Activated T-cell treated with anti-CD3 and anti-CD28 coated beads, Interleukin-2, amount 50 U/mL, for 4 hours (primary cell): ENCODE data around the gene NXF3. TPM values are rescaled to one million over a fixed set of nuclear protein-coding genes. Genes with fewer than 3 reads are reported as not detected.
"Not testable (repeated sequence)": the region's sequence is repeated elsewhere in the genome, so short reads cannot be mapped to it uniquely, and the experiment has no call there.

ENCODE experiments used
- ATAC-seq, 2 donors: fragments of 200-7000 bp; cut with Tn5 transposase; one replicate each; pipeline ENCODE4 v1.10.0; 2021
- DNase-seq: peaks from one replicate; pipeline ENCODE4 v3.0.0-alpha.2; 2020
- H3K27me3 Mint-ChIP-seq: one replicate; pipeline ENCODE4 v1.8.0; 2021; ENCODE audit warnings: low read depth, mixed read lengths
- H3K36me3 Mint-ChIP-seq: one replicate; pipeline ENCODE4 v1.8.0; 2022; ENCODE audit warnings: mixed read lengths; ENCODE audit not compliant: insufficient read depth
- H3K4me1 Mint-ChIP-seq: one replicate; pipeline ENCODE4 v1.8.0; 2021; ENCODE audit warnings: low read depth, mixed read lengths
- H3K4me3 Mint-ChIP-seq: one replicate; pipeline ENCODE4 v1.8.0; 2021; ENCODE audit warnings: mild to moderate bottlenecking, moderate library complexity, mixed read lengths
- H3K9me3 Mint-ChIP-seq: one replicate; pipeline ENCODE4 v1.8.0; 2021; ENCODE audit warnings: mixed read lengths
- total RNA-seq, 3 donors: library from RNA; stranded (reverse); gene quantifications; one replicate each; pipeline ENCODE4 v1.2.1, GENCODE V29; 2021

The NXF3 gene
- total RNA-seq, 3 donors from 2014 or later, result not detected

DNA sequence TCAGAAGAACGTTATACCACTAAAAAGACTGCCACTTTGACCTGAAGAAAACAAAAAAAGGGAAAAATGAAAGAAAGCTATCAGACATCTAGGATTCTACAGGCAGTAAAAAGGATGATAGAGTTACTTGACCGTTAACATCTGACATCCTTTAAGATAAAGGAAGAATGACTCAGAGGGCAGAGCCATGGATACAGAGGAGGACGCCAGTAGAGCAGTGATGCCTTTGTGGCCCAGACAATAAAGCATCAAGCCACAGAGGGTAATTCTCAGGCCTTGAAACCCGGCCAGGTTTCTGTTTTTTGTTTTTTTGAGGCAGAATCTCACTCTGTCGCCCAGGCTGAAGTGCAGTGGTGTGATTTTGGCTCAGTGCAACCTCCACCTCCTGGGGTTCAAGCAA is 19.5 kb downstream of the NXF3 start:
- ATAC-seq, result no peak
- Mint-ChIP-seq H3K27me3 (no peaks in the 10 kb centered on the region), H3K4me1 (no peaks in the 10 kb centered on the region), H3K9me3 (no peaks in the 10 kb centered on the region), H3K36me3 (no peaks in the 10 kb centered on the region), H3K4me3 (no peak overlapping the region)
- no peak for DNase-seq

DNA sequence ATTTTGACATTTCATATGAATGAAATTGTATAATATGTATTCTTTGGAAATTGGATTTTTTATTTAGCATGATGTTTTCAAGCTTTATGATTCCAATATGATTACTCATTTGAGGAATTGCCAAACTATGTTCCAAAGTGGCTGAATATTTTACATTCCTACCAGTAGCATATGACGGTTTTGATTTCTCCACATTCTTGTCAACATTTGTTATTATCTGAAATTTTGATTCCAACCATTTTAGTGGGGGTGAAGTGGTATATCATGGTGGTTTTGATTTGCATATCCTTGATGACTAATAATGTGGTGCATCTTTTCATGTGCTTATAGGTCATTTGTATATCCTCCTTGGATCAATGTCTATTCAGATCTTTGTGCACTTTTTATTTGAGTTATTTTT is 26.3 kb downstream of the NXF3 start:
- no peak for DNase-seq
- H3K9me3 Mint-ChIP-seq, result no peaks in the 10 kb centered on the region
- H3K36me3 Mint-ChIP-seq, result no peaks in the 10 kb centered on the region
- H3K4me1 Mint-ChIP-seq, result peaks cover 2% of the 10 kb centered on the region
- H3K4me3 Mint-ChIP-seq, result no peak overlapping the region
- no peak for ATAC-seq
- H3K27me3 Mint-ChIP-seq, result peaks cover 14% of the 10 kb centered on the region

DNA sequence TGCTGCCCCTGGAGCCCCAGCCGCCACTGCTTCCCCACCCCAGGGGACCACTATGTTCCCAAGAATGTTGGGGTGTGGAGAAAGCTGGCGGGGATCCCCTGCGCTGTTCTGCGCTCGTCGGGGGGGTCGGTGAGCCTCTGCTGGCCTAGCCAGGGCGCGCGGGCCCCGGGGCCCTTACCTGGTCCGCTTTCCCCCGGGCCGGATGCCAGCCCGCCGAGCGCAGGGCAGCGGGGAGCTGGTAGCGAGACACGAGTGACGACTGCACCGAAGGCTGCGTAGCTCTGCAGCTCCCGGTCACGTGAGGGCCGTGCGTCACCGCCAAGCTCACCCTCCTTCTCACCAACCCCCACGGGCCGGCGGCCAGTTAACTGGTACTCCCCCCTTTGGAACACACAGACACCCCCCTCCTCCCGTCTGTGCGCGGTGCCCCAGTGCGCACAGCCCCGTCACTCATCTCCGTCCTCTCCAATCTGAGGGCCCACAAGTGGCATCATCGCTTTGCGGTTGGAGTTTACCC is 29.0 kb downstream of the NXF3 start, which contains the start of gene BEX1:
Gene BEX1, minus strand, starts transcription at position 254 of the 517 bp plus-strand sequence. CDS start 897 bp downstream, outside the sequence.
- Mint-ChIP-seq H3K9me3 (no peaks in the 10 kb centered on the region), H3K36me3 (no peaks in the 10 kb centered on the region), H3K4me3 (no peak within 1 kb of the TSS), H3K27me3 (peaks cover 16% of the 10 kb centered on the region), H3K4me1 (peaks cover 2% of the 10 kb centered on the region)
- ATAC-seq (peak; percentile 32 to 69), DNase-seq (no peak)

DNA sequence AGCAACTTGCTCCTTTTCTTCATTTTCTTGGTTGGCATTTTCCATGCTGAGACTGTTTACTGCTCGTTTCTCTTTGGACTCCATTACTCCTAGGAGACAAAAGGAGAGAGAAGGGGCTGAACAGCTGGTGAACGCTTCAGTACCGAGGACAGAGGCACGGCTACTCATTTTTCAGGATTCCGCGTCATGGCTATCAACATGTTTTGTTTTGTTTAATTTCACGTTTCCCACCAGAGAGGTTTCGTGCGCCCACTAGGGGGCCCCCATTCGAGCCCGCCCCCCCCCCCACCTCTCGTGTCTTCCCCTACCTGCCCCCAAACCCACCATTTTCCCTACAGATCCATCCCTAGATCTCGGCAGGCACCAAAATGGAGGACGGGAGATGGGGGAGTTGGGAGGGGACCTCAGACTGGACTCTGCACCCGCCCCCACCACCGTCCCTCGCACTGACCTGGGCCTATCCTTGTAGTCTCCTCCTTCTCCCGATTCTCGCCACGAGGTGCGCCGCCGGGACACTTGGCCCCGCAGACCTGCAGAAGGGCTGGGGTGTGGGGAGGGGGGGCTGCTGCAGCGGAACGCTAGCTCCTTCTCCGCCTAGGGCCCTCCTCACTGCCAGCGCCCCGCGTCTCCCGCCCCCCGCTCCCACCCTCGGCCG is 29.6 kb downstream of the NXF3 start:
- Mint-ChIP-seq H3K4me1 (peaks cover 2% of the 10 kb centered on the region), H3K36me3 (no peaks in the 10 kb centered on the region), H3K4me3 (no peak overlapping the region), H3K27me3 (peaks cover 16% of the 10 kb centered on the region), H3K9me3 (no peaks in the 10 kb centered on the region)
- ATAC-seq, result peak in 1 of 2 donors; percentile 23
- no peak for DNase-seq

DNA sequence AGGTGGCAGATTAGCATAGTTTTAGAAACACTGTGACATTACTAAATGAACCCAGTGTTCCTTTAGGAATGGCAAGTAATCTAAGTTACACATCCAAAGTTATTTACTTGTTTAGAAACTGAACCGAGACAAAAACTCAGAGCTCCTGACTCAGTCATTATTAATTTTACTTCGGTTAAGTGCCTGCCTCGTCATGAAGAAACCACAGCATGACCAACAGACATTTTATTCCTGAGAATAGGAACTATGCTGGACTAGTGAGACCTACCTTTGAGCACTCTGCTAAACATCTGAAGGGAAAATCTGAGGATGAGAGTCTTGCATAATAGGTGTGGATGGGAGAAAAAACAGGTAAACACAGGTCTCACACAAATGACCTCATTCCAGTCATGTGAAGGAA is 31.5 kb downstream of the NXF3 start:
- Mint-ChIP-seq H3K9me3 (no peaks in the 10 kb centered on the region), H3K36me3 (no peaks in the 10 kb centered on the region), H3K27me3 (peaks cover 20% of the 10 kb centered on the region), H3K4me1 (peaks cover 2% of the 10 kb centered on the region), H3K4me3 (no peak overlapping the region)
- no peak for ATAC-seq
- DNase-seq, result no peak

DNA sequence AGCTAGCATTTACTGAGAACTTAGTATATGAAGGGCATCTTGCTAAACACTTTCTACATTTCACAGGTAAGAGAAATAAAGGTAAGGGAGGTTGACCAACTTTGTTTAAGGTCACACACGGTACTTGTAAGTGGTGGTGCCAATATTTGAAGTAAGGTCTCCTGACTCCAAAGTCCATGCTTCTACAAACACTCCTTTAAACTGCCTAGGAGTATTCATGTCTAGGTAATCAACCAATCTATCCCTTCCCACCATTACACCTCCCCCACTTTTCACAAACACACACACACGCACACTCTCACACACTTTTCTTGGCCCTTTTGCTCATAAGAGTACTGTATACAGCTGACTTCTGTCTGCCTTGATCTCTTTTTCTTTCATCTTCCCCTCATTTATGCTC is 36.0 kb downstream of the NXF3 start:
- Mint-ChIP-seq H3K4me3 (no peak overlapping the region), H3K36me3 (no peaks in the 10 kb centered on the region), H3K9me3 (no peaks in the 10 kb centered on the region), H3K27me3 (peaks cover 6% of the 10 kb centered on the region), H3K4me1 (no peaks in the 10 kb centered on the region)
- no peak for DNase-seq
- ATAC-seq, result no peak

DNA sequence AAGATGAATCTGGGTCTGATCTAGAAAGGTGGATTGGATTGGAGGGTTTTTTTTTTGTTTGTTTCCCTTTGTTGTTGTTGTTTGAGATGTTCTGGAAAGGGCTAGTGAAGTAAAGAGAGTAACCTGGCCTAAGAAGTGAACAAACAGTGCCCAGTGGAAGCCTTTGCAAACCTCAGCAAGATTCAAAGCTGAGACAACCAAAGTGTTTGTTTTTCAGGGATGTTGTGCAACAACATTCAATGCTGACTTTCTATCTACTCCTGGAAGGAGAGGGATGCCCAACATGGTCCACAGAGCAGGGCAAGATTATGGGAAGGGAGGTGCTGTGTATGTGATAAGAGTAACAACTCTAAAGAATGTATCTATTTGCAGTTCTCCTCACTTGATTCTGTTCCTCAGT is 40.3 kb downstream of the NXF3 start:
- Mint-ChIP-seq H3K36me3 (no peaks in the 10 kb centered on the region), H3K9me3 (no peaks in the 10 kb centered on the region), H3K4me1 (no peaks in the 10 kb centered on the region), H3K27me3 (peaks cover 6% of the 10 kb centered on the region), H3K4me3 (no peak overlapping the region)
- DNase-seq (no peak), ATAC-seq (no peak)

DNA sequence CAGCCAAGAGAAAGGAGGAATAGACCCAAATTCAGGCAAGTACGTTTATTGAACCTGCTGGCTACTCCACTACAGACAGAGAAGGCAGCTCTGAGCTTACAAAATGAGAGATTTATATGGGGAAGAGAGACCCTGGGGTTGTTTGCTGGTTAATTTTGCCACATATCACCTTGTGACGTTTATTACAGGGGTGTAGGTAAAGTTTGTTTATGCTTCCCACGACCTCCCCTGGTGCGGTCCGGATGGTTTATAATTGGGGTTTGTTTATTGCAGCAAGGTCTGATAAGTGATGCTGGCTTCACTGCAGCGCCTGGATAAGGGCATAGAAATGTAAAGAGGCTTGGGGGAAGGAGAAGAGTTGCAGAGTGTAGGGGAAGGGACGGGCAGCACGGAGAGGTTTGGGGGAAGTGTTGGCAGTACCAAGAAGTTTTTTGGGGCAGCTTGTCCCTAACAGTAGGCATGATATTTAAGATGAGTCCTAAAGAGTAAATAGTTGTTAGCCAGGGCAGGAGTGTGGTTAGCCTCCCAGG is 41.6 kb downstream of the NXF3 start:
- ATAC-seq (no peak), DNase-seq (no peak)
- Mint-ChIP-seq H3K4me3 (no peak overlapping the region), H3K27me3 (peaks cover 4% of the 10 kb centered on the region), H3K9me3 (no peaks in the 10 kb centered on the region), H3K4me1 (no peaks in the 10 kb centered on the region), H3K36me3 (no peaks in the 10 kb centered on the region)

DNA sequence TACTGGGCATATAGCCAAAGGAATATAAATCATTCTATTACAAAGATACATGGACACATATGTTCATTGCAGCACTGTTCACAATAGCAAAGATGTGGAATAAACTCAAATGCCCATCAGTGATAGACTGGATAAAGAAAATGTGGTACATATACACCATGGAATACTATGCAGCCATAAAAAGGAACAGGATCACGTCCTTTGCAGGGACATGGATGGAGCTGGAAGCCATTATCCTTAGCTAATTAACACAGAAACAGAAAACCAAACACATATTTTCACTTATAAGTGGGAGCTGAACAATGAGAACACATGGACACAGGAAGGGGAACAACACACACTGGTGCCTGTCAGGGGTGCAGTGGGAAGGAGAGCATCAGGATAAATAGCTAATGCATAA is 59.6 kb downstream of the NXF3 start:
- not testable (repeated sequence) for DNase-seq

More for the DNA sequence above, 59.6 kb downstream of the NXF3 start:
- not testable (repeated sequence) for H3K4me1 Mint-ChIP-seq, ATAC-seq, H3K9me3 Mint-ChIP-seq, H3K4me3 Mint-ChIP-seq, H3K36me3 Mint-ChIP-seq, H3K27me3 Mint-ChIP-seq

Other genes with a start within 250 kb of the NXF3 start
- under 1 TPM in 2 of 3 donors, not detected in 1; 0.19 to 0.33 TPM for gene RAB40AL, start 155.9 kb downstream of the NXF3 start, total RNA-seq
- 1 to 10 TPM in 1 of 3 donors, under 1 TPM in 2; 0.32 to 1.2 (median 0.49) TPM for gene BEX1, start 29.0 kb downstream of the NXF3 start, total RNA-seq
- gene BEX4, start 122.0 kb upstream of the NXF3 start, total RNA-seq, result 10 to 100 TPM in 1 of 3 donors, 1 to 10 TPM in 2; 8.5 to 10.7 (median 8.7) TPM
- 10 to 100 TPM; 17.1 to 23.4 (median 21.2) TPM for gene TCEAL8, start 162.0 kb upstream of the NXF3 start, total RNA-seq
- gene TCEAL5, start 183.6 kb upstream of the NXF3 start, total RNA-seq, result not detected
- 10 to 100 TPM; 16.0 to 17.9 (median 16.5) TPM for gene BEX2, start 217.8 kb upstream of the NXF3 start, total RNA-seq
- not detected for gene TCEAL7, start 237.1 kb upstream of the NXF3 start, total RNA-seq